Activated CD4-positive, alpha-beta memory T cell treated with anti-CD3 and anti-CD28 coated beads, Interleukin-2, amount 10 ng/mL, durations not matched to agents 7 days and 5 days (primary cell): ENCODE measurements around the gene DND1. TPM values are rescaled to one million over a fixed set of nuclear protein-coding genes. Genes with fewer than 3 reads are reported as not detected.
A peak's percentile ranks its signal among the peaks of the same experiment; 100 is the strongest.
"Not testable (repeated sequence)": the region's sequence is repeated elsewhere in the genome, so short reads cannot be mapped to it uniquely, and the experiment has no call there.

Experiments
- CTCF ChIA-PET: fragments of 350-600 bp; sonication (Branson Sonifier 250); formaldehyde crosslinking; loops from one replicate; lab custom pipeline; 2021; ENCODE audit warnings: antibody characterized with exemption, inconsistent platforms; lab: Charles Lee
- POLR2A ChIA-PET: fragments of 350-600 bp; sonication (Branson Sonifier 250); formaldehyde crosslinking; loops from one replicate; lab custom pipeline; 2021; ENCODE audit warnings: antibody characterized with exemption; lab: Charles Lee
- DNase-seq: peaks from one replicate; pipeline ENCODE4 v3.0.0-alpha.2; 2020
- H3K27ac Mint-ChIP-seq: one replicate; pipeline ENCODE4 v1.8.0; 2021; ENCODE audit warnings: mild to moderate bottlenecking, mixed read lengths
- H3K27me3 Mint-ChIP-seq: one replicate; pipeline ENCODE4 v1.8.0; 2021; ENCODE audit warnings: mixed read lengths
- H3K36me3 Mint-ChIP-seq: one replicate; pipeline ENCODE4 v1.8.0; 2021; ENCODE audit warnings: low read depth, mixed read lengths
- H3K4me1 Mint-ChIP-seq: one replicate; pipeline ENCODE4 v1.8.0; 2021; ENCODE audit warnings: mixed read lengths
- H3K4me3 Mint-ChIP-seq: one replicate; pipeline ENCODE4 v1.8.0; 2021; ENCODE audit warnings: mild to moderate bottlenecking, mixed read lengths
- H3K9me3 Mint-ChIP-seq: one replicate; pipeline ENCODE4 v1.8.0; 2021; ENCODE audit warnings: mixed read lengths
- total RNA-seq, 2 experiments: library from RNA; stranded (reverse); gene quantifications; one replicate each; pipeline ENCODE4 v1.2.3, GENCODE V29; 2021

DND1 gene
- total RNA-seq = 1 to 10 TPM; 2.2 to 2.5 TPM

- ChIA-PET CTCF (no interaction called here), POLR2A (interaction anchor here (1.2 to 1.8 kb wide), 3 partner anchors 11 to 26 kb away, joined by 3 to 6 read pairs (median 5); partner anchors contain the start of genes HARS1, HARS2, IK and NDUFA2)
- DNase-seq = no peak
- peaks cover 70% of the 10 kb centered on the region for H3K36me3 Mint-ChIP-seq
- peaks cover 4% of the 10 kb centered on the region for H3K4me1 Mint-ChIP-seq
- no peaks in the 10 kb centered on the region for H3K9me3 Mint-ChIP-seq
- H3K4me3 Mint-ChIP-seq = no peak within 1 kb of the TSS
- H3K27ac Mint-ChIP-seq = no peak within 1 kb of the TSS
- no peaks in the 10 kb centered on the region for H3K27me3 Mint-ChIP-seq
These were observed at the start of gene DND1 for GRCh38 chr5:140673187-140673976. Gene DND1, minus strand, starts transcription at chr5:140673576. Its CDS starts 34 bp downstream, at chr5:140673542.

DNA sequence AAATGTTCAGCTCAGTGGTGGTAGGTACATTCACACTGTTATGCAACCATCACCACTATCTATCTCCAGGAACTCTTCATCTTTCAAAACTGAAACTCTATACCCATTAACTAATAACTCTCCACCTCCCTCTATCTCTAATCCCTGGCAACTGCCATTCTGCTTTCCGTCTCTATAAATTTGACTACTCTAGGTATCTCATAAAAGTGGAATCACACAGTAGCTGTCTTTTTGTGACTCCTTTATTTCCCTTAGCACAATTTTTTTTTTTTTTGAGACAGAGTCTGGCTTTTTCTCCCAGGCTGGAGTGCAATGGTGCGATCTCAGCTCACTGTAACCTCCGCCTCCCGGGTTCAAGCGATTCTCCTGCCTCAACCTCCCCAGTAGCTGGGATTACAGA lies 48.0 kb upstream of the DND1 start:
- POLR2A ChIA-PET = interaction anchor here (2.3 kb wide), 1 partner anchor 10 kb away, joined by 7 read pairs; no protein-coding TSS in a partner anchor

DNA sequence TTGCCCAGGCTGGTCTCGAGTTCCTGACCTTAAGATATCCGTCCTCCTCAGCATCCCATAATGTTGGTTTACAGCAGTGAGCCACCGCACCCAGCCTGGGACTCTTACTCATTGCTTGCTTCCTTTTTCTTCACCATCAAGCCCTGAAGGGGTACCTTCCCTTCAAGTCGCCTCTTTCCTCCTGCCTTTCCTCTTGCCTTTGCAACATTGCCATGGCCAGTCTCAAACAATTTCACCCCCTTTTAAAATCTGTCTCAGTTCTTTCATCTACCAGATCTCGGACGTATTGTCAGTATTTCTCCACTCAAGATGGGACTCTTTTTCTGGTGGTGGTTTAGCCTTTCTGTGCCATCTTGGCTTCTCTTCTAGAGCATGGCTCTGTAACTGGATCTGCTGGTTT lies 47.4 kb upstream of the DND1 start:
- peaks cover 12% of the 10 kb centered on the region for H3K27me3 Mint-ChIP-seq
- not testable (repeated sequence) for H3K4me3 Mint-ChIP-seq, DNase-seq, H3K27ac Mint-ChIP-seq, H3K36me3 Mint-ChIP-seq, H3K9me3 Mint-ChIP-seq
- H3K4me1 Mint-ChIP-seq = peaks cover 25% of the 10 kb centered on the region
- ChIA-PET POLR2A (interaction anchor here (1.0 to 2.3 kb wide), 3 partner anchors 10 to 360 kb away, joined by 3 to 7 read pairs (median 3); partner anchors contain the start of gene SLC4A9), CTCF (interaction anchor here (0.9 to 5.4 kb wide), 8 partner anchors 10 to 480 kb away, joined by 3 to 34 read pairs (median 6); partner anchors contain the start of genes IK, NDUFA2 and SLC4A9)

More for the DNA sequence above, 48.0 kb upstream of the DND1 start:
- Mint-ChIP-seq H3K4me1 (peaks cover 31% of the 10 kb centered on the region), H3K27me3 (peaks cover 12% of the 10 kb centered on the region)
- not testable (repeated sequence) for H3K27ac Mint-ChIP-seq, H3K36me3 Mint-ChIP-seq, H3K4me3 Mint-ChIP-seq, DNase-seq, H3K9me3 Mint-ChIP-seq
- CTCF ChIA-PET = interaction anchor here (0.9 to 5.4 kb wide), 10 partner anchors 10 to 481 kb away, joined by 3 to 34 read pairs (median 4); partner anchors contain the start of genes CD14 and EIF4EBP3

DNA sequence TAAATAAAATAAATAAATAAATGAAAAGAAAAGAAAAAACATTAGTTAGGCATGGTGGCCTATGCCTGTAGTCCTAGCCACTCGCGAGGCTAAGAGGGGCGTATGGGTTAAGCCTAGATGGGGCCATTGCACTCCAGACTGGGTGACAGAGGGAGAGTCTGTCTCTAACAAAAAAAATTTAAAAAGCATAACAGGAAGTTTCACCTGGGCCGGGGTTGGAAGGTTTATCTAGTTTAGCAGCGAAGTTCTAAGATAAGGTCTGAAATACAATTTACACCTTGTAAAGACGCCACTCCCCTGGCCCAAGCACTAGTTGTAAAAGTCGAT lies 44.9 kb upstream of the DND1 start:
- H3K9me3 Mint-ChIP-seq = no peaks in the 10 kb centered on the region
- CTCF ChIA-PET = interaction anchor here (5.4 kb wide), 1 partner anchor 354 kb away, joined by 34 read pairs; no protein-coding TSS in a partner anchor
- H3K4me1 Mint-ChIP-seq = peaks cover 15% of the 10 kb centered on the region
- DNase-seq = no peak
- H3K4me3 Mint-ChIP-seq = no peak overlapping the region
- no peak overlapping the region for H3K27ac Mint-ChIP-seq
- H3K36me3 Mint-ChIP-seq = no peaks in the 10 kb centered on the region
- POLR2A ChIA-PET = no interaction called here
- peaks cover 11% of the 10 kb centered on the region for H3K27me3 Mint-ChIP-seq

DNA sequence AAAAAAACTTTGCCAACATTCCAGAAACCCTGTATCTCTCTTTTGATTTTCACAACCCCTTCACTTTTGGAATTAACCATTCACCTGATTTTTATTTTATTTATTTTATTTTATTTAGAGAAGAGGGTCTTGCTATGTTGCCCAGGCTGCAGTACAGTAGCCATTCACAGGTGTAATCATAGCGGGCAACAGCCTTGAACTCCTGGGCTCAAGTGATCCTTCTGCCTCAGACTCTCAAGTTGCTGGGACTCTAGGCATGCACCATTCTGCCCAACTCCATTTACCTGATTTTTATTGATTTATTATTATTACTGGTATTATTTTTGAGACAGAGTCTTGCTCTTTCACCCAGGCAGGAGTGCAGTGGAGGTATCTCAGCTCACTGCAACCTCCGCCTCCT lies 42.9 kb upstream of the DND1 start:
- H3K4me3 Mint-ChIP-seq, H3K27ac Mint-ChIP-seq, H3K36me3 Mint-ChIP-seq, H3K9me3 Mint-ChIP-seq, DNase-seq, POLR2A ChIA-PET, CTCF ChIA-PET: not testable (repeated sequence)
- peaks cover 11% of the 10 kb centered on the region for H3K27me3 Mint-ChIP-seq
- H3K4me1 Mint-ChIP-seq = peaks cover 26% of the 10 kb centered on the region

- H3K4me1 Mint-ChIP-seq = peaks cover 28% of the 10 kb centered on the region
- H3K4me3 Mint-ChIP-seq = no peak overlapping the region
- POLR2A ChIA-PET = interaction anchor here (1.2 kb wide), 1 partner anchor 9 kb away, joined by 3 read pairs; no protein-coding TSS in a partner anchor
- H3K27me3 Mint-ChIP-seq = peaks cover 5% of the 10 kb centered on the region
- CTCF ChIA-PET = no interaction called here
- DNase-seq = no peak
- peaks cover 6% of the 10 kb centered on the region for H3K36me3 Mint-ChIP-seq
- H3K27ac Mint-ChIP-seq = no peak overlapping the region
- no peaks in the 10 kb centered on the region for H3K9me3 Mint-ChIP-seq
These were observed 40.3 kb upstream of the DND1 start for GRCh38 chr5:140713562-140714094.

DNA sequence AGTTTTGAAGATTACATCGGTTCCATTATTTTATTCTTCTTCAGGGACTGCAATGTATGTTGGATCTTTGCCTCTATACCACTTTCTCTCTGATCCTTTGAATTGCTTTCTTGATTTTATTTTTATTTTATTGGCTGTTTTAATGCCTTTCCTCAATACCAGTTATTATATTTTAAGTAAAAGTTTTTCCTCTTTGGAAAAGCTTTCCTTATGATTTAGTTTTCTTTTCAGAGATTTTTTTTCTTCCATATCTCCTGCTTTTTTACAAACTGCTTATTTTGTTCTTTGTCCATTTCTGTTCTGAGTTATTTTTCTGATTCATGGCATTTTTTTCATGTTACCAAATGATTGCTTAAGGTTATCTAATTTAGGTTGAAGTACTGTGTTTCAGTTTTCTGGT lies 38.4 kb upstream of the DND1 start:
- Mint-ChIP-seq H3K4me1 (peaks cover 23% of the 10 kb centered on the region), H3K4me3 (peak overlapping the region; percentile 80), H3K27ac (no peak overlapping the region), H3K9me3 (no peaks in the 10 kb centered on the region), H3K36me3 (peaks cover 10% of the 10 kb centered on the region), H3K27me3 (peaks cover 5% of the 10 kb centered on the region)
- ChIA-PET POLR2A (interaction anchor here (0.9 to 3.8 kb wide), 13 partner anchors 9 to 609 kb away, joined by 3 to 50 read pairs (median 8); partner anchors contain the start of genes ANKHD1, EIF4EBP3, HARS1 and HARS2), CTCF (interaction anchor here (1.0 to 2.3 kb wide), 12 partner anchors 8 to 353 kb away, joined by 3 to 14 read pairs (median 6); partner anchors contain the start of genes EIF4EBP3 and ZMAT2)
- DNase-seq = no peak

DNA sequence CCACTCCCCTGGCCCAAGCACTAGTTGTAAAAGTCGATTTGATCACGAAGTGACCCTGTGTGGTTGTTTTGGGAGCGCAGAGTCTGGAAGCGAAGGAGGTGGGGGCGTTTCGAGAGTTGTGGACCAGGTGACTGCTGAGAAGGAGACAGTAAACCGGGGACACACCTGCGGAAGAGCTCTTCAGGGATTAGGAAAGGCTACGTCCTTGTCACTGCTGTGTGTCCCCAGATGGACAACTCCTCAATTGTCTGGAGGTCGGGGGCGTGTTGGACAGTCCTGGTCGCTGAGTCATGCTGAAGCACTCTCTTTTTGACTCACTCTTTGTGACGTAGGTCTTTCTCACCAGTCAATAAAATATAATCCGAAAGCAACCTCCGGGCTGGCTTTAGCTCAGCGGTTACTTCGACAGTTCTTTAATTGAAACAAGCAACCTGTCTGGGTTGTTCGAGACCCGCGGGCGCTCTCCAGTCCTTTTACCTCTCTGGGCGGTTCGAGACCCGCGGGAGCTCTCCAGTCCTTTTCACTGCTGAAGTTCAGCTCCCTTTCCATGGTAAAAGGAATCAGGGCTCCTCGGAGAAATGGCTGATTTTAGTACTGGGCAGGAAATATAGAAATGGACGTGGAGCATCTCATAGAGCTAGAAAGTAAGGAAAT lies 37.6 kb upstream of the DND1 start:
- no peaks in the 10 kb centered on the region for H3K9me3 Mint-ChIP-seq
- DNase-seq = peak; percentile 91
- peak overlapping the region; percentile 90 for H3K27ac Mint-ChIP-seq
- ChIA-PET CTCF (interaction anchor here (0.7 to 2.3 kb wide), 19 partner anchors 8 to 359 kb away, joined by 3 to 14 read pairs (median 5); partner anchors contain the start of genes EIF4EBP3, IK, NDUFA2 and ZMAT2), POLR2A (interaction anchor here (0.8 to 3.8 kb wide), 15 partner anchors 8 to 610 kb away, joined by 3 to 50 read pairs (median 7); partner anchors contain the start of genes ANKHD1, EIF4EBP3, HARS1 and HARS2)
- H3K27me3 Mint-ChIP-seq = peaks cover 5% of the 10 kb centered on the region
- peaks cover 23% of the 10 kb centered on the region for H3K4me1 Mint-ChIP-seq
- peak overlapping the region; percentile 80 for H3K4me3 Mint-ChIP-seq
- H3K36me3 Mint-ChIP-seq = peaks cover 17% of the 10 kb centered on the region

DNA sequence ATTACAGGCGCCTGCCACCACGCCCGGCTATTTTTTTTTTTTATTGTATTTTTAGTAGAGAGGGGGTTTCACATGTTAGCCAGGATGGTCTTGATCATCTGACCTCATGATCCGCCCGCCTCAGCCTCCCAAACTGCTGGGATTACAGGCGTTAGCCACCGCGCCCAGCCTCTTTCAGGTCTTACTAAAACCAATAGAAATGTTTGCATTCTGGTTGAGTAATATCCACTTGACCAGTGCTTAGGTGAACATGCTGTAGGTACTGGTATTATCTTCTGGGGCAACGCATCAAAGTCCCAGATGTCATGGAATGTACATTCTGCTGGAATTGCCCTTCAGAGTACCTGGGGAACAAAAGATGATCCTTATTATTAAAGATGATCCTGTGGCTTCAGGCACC lies 35.4 kb upstream of the DND1 start:
- ChIA-PET CTCF (interaction anchor here (0.9 to 1.6 kb wide), 2 partner anchors 9 to 12 kb away, joined by 3 to 4 read pairs; partner anchors contain the start of gene ZMAT2), POLR2A (interaction anchor here (1.8 to 3.8 kb wide), 3 partner anchors 8 to 45 kb away, joined by 4 to 50 read pairs (median 42); partner anchors contain the start of genes HARS1, HARS2, WDR55 and ZMAT2)
- H3K27ac Mint-ChIP-seq, DNase-seq, H3K9me3 Mint-ChIP-seq, H3K4me3 Mint-ChIP-seq, H3K27me3 Mint-ChIP-seq: not testable (repeated sequence)
- peaks cover 36% of the 10 kb centered on the region for H3K36me3 Mint-ChIP-seq
- H3K4me1 Mint-ChIP-seq = peaks cover 23% of the 10 kb centered on the region

- no peaks in the 10 kb centered on the region for H3K27me3 Mint-ChIP-seq
- peaks cover 43% of the 10 kb centered on the region for H3K36me3 Mint-ChIP-seq
- H3K27ac Mint-ChIP-seq = no peak overlapping the region
- H3K4me3 Mint-ChIP-seq = no peak overlapping the region
- POLR2A ChIA-PET = interaction anchor here (1.8 kb wide), 1 partner anchor 44 kb away, joined by 4 read pairs; the partner anchor contains the start of gene WDR55
- H3K9me3 Mint-ChIP-seq = no peaks in the 10 kb centered on the region
- peaks cover 20% of the 10 kb centered on the region for H3K4me1 Mint-ChIP-seq
- CTCF ChIA-PET = interaction anchor here (1.6 kb wide), 1 partner anchor 11 kb away, joined by 4 read pairs; no protein-coding TSS in a partner anchor
- DNase-seq = no peak
These were observed 34.4 kb upstream of the DND1 start for GRCh38 chr5:140707812-140708211.

- H3K27me3 Mint-ChIP-seq = no peaks in the 10 kb centered on the region
- POLR2A ChIA-PET = interaction anchor here (0.6 to 2.4 kb wide), 16 partner anchors 9 to 620 kb away, joined by 3 to 50 read pairs (median 4); partner anchors contain the start of genes ANKHD1, HARS1, HARS2 and IK
These were observed 27.1 kb upstream of the DND1 start, which contains the start of gene ZMAT2 for GRCh38 chr5:140700177-140701144. Gene ZMAT2, plus strand, starts transcription at chr5:140700447. Its CDS starts 14 bp downstream, at chr5:140700461.

More at GRCh38 chr5:140700177-140701144, 27.1 kb upstream of the DND1 start, which contains the start of gene ZMAT2:
- H3K9me3 Mint-ChIP-seq = no peaks in the 10 kb centered on the region
- H3K4me3 Mint-ChIP-seq = peak within 1 kb of the TSS; percentile 99
- H3K4me1 Mint-ChIP-seq = peaks cover 28% of the 10 kb centered on the region
- peak; percentile 96 for DNase-seq
- H3K36me3 Mint-ChIP-seq = peaks cover 83% of the 10 kb centered on the region
- CTCF ChIA-PET = interaction anchor here (0.8 to 1.8 kb wide), 10 partner anchors 8 to 348 kb away, joined by 3 to 13 read pairs (median 4); partner anchors contain the start of genes EIF4EBP3, HARS1, HARS2 and IK
- H3K27ac Mint-ChIP-seq = peak within 1 kb of the TSS; percentile 85
